ENCODE measurements around the gene MORN1. TPM values are rescaled to one million over a fixed set of nuclear protein-coding genes. Genes with fewer than 3 reads are reported as not detected.
"Not testable (repeated sequence)": the region's sequence is repeated elsewhere in the genome, so short reads cannot be mapped to it uniquely, and the experiment has no call there.

MORN1 gene
- 5.0 TPM for total RNA-seq
- long read RNA-seq, partial matches to known transcripts = 0 of 3 reads
- long read RNA-seq, other reads (novel, unspliced or antisense) = 3 of 3 reads

DNA sequence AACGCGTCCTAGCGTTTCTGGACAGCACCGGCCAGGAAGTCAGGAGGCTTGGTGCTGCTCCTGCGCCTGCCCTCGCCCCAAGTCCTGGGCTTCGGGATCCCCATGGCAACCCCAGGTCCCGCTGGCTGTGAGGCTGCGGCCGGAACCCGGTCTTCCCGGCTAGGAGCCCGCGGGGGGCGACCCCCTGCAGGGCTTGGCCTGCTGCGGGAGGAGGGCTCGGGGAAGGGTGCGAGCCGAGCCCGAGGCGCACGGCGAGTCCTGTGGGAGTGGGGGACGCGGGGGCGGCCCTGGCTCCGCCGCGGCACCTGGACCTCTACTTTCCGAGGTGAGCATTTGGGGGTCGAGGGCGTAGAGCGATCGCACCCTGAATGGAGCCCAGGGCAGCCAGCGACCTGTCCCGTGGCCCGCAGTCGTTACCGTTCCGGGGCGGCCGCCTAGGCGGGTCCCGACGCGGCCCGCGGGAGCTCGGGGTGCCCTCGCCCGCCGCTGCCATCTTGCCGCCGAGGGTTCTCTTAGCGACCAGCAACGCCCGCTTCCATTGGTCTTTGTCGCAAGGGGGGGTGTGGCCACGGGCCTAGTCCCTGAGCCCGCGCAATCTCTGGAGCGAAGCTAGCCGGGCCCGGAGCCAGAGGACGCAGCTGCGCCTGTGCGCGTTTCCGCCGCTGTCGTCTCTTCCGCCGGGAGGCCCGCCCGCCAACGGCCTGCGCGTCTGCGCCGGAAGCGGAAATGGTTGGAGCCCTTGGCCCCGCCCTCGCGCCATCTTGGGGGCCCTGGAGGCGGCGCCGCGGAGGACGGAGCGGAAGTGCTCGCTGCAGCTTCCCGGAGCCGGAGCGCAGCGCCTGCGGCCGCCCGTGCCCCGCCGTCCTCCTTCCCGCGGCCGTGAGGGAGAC is at the start of gene MORN1, which contains the start of gene RER1:
Gene MORN1, minus strand, starts transcription at position 514 of the 890 bp plus-strand sequence. Its CDS starts 21 bp downstream, at position 493.
Gene RER1, plus strand, starts transcription at position 801 of the 890 bp plus-strand sequence. CDS start 3,950 bp downstream, outside the sequence.
- DNase-seq = peak; percentile 100
- intact Hi-C loops (cut with DNase I) = no loop called here
- peak; percentile 96 for ATAC-seq (ENCODE audit: poor library complexity)

DNA sequence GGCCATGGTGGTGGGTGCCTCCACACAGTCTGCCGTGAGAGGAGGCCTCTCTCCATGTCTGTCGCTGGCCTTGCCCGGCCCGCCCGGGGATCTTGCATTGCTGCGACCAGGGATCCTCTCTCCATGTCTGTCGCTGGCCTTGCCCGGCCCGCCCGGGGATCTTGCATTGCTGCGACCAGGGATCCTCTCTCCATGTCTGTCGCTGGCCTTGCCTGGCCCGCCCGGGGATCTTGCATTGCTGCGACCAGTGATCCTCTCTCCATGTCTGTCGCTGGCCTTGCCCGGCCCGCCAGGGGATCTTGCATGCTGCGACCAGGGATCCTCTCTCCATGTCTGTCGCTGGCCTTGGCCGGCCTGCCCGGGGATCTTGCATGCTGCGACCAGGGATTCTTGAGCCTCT is 49.0 kb upstream of the MORN1 start:
- DNase-seq; intact Hi-C loops (cut with DNase I): not testable (repeated sequence)
- ATAC-seq (ENCODE audit: poor library complexity) = peak; percentile 27

DNA sequence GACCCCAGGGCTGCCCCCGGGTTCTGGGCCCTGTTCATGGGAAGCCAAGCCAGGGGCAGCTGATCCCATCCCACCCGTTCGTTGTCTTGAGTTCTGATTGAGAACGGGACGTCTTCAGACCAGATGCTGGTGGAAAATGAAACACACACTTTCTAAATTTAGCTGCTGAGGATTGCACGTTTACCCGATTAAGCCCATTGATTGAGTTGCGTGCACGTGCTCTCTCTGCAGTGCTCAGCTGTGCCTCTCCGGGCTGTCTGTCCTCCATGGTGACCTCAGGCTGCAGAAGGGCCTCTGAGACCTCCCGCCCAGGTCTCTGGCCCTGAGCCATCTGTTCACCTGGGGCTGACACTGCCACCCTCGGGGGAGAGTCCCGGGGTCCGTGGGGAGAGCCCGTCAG is 48.0 kb upstream of the MORN1 start:
- ATAC-seq (ENCODE audit: poor library complexity) (no peak), DNase-seq (no peak)
- intact Hi-C loops (cut with DNase I) = no loop called here

DNA sequence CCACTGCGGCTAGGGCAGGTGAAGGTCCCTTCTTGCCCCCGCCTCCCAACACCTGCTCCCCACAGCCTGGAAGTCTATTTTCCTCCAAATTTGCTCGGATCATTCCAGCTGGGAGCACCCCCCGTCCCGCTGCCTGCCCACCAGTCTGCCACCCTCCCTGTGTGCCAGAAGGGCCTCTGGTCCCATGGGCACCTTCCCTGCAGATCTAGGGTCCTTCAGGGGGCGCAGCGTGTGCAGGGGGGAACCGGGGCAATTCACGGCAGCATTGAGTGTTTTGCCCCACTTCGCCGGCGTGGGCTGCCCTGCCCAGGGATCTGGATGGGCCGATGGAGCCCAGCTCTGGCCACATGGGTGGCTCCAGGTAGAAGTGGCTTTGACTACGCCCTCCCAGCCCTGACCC is 47.3 kb upstream of the MORN1 start:
- DNase-seq (no peak), ATAC-seq (ENCODE audit: poor library complexity) (no peak)
- intact Hi-C loops (cut with DNase I) = no loop called here

DNA sequence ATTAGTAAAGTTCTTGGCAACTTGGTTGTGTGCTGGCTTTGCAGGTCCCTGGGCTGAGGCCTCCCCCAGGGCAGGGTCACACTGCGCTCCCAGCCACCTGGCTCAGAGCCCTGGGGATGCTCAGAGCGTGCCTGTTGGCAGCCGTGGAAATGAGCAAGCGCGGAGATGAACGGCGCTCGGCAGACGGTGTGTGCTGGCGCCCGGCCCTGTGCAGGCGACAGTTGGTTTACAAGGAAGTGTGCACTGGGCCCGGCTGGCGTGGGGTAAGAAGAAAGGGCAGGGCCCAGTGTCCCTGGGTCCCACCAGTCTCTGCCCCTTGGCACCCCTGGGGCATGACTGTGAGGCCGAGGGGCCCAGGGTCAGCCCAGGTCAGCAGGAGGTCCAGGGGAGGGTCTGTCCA is 46.7 kb upstream of the MORN1 start:
- DNase-seq (no peak), ATAC-seq (ENCODE audit: poor library complexity) (no peak)
- intact Hi-C loops (cut with DNase I) = no loop called here

DNA sequence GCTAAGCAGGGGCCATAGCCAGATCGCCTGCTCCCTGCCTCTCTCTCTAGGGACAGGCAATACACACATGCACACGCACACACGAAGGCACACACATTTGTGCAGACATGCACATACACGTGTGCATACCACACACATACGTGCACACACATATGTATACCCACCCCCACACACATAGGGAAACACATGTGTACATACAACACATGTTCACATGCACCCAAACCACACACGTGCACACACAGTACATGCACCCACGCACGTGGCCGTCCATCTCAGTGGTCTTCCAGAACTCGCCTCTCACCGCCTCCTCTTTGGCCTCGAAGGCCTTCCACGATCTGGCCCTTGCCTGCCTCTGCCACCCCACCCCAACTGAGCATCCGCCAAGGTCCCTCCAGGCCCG is 46.3 kb upstream of the MORN1 start:
- intact Hi-C loops (cut with DNase I) = no loop called here
- ATAC-seq (ENCODE audit: poor library complexity) (no peak), DNase-seq (no peak)

DNA sequence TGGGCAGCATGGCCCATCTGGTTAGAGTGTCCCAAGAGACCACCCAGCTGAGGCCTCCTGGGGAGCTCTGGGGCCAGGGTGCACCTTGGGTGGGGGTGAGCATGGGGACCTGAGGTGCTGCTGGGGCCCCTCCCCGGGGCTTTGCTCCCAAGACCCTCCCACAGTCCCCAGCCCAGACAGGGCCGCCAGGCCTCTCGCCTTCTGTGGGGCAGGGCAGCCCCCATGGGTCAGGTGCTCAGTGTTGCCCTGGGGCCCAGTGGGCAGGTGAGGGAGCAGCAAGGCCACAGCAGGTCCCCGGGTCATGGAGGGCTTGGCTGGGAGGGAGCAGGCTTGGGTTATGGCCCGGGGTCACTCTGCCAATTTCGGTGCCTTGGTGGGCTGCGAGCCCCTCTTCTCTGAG is 45.5 kb upstream of the MORN1 start:
- ATAC-seq (ENCODE audit: poor library complexity) (no peak), DNase-seq (no peak)
- intact Hi-C loops (cut with DNase I) = no loop called here

DNA sequence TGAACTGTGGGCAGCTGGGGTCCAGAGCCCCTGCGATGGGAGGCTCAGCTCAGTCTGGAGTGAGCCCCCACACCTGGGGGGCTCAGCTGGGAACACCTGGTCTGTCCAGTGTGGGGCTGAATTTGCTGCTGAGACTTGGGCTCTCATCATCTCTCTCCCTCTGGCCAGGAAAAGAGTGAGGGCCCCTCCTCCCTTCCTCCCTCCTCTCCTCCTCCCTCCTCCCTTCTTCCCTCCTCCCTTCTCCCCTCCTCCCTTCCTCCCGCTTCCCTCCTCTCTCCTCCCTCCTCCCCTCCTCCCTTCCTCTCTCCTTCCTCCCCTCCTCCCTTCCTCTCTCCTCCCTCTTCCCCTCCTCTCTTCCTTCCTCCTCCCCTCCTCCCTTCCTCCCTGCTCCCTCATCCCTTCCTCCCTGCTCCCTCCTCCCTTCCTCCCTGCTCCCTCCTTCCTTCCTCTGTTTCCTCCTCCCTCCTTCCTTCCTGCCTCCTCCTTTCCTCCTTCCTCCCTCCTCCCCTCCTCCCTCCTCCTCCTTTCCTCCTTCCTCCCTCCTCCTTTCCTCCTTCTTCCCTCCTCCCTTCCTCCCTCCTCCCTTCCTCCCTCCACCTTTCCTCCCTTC is 44.5 kb upstream of the MORN1 start:
- ATAC-seq (ENCODE audit: poor library complexity) (no peak), DNase-seq (no peak)
- intact Hi-C loops (cut with DNase I) = no loop called here

DNA sequence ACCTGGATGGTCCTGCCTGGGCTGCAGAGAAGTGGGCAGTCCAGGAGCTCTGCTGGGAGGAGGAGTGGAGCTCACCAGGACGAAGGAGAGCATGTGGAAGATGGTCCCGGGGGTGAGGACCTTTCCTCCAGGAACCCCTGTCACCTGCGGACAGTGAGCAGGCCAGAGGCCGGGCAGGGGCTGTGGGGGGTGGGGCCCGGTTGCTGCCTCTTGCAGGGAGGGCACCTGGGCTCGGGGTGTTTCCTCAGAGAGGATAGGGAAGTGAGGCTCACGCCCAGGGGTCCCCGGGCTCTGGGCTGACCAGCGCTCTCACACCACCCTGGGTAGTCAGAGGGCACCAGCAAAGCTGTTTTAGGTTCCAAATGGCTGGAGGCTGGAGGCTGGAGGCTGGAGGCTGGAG is 43.7 kb upstream of the MORN1 start:
- DNase-seq (no peak), ATAC-seq (ENCODE audit: poor library complexity) (no peak)
- intact Hi-C loops (cut with DNase I) = no loop called here

DNA sequence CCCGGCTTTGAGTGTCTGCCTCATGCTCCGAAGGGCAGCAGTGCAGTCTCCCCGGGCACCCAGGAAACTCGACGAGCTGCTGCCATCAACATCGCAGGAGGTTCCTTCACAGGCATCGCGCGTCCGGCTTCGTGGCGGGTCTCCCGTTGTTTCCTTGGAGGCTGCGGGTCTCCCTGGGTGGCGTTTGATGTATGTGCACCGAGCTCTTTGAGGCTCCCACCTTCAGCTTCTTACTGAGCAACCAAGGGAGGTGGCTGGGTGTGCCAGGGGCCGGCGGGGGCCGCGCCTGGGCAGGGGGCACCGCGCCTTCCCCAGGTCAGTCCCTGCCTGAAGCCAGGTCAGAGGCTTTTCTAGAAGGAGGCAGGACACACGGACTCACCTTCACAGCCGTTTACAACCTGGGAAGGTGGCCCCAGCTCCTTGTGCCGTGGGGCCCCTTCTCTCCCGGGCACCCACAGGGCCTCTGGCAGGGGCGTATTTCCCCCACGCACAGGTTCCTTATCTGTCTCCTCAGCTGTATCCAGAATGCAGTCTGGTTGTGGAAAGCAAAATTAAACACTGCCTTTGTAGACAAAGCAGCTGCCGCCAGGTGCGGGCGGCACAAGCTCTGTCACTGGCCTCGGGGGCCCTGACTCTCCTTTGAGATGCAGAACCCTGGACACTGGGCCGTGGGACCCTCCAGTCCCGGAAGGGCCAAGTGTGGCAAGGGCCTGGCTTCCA is 42.7 kb upstream of the MORN1 start:
- no peak for ATAC-seq (ENCODE audit: poor library complexity)
- no peak for DNase-seq
- intact Hi-C loops (cut with DNase I) = no loop called here

DNA sequence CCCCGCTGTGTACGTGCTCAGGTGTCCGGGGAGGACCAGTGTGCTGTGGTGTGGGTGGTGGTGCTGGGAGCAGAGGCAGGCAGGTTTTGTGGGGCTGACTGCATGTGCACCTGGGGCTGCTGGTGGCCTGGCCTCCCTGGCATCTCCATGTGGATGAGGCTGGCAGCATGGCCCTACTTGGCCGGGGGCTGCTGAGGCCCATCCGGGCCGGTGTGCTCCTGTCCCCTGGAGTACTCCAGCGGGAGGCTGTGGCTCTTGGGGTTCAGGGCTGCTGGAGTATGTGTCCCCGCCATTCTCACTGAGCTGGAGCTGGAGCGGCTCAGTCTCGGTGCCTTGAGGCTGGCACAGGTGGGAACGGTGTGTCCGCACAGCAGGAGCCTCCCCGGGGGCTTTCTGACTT is 41.8 kb upstream of the MORN1 start:
- intact Hi-C loops (cut with DNase I) = no loop called here
- no peak for ATAC-seq (ENCODE audit: poor library complexity)

DNA sequence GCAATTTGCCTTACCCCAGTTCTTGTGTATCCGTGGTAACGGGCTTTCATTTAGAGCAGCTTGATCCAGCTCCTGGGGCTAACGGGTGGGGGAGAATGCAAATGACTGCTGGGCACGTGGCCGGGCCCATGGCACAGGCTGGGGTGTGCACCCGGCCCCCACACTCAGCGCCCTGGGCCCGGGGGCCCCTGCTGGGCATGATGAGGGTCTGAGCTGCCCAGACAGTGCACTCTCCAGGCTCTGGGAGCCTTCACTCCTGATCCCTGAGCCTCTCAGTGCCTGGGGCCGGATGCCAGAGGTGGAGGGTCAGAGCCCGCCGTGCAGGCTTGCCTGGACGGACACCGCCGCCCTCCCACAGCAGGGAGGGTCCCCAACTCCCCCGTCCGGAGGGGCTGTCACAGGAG is 41.1 kb upstream of the MORN1 start:
- intact Hi-C loops (cut with DNase I) = no loop called here
- DNase-seq (no peak), ATAC-seq (ENCODE audit: poor library complexity) (no peak)

More for the DNA sequence above, 41.8 kb upstream of the MORN1 start:
- DNase-seq = no peak

DNA sequence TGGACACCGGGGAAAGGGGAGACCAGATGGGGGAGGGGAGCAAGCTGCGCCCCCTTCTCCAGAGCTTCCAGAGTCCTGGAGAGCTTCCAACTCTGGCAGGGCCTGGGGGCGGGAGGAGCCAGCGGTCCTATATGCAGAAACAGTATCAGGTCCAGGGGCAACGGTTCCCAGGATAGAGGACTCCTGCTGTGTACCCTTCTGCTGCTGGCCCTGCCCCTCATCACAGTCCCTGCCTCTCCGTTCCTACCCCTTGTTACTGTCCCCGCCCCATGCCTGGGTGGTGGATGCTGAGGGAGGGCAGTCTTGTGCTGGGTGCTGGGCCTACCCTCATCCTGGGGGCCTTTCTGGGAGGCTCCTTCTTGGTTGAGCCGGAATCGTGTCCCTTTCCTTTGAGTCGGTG is 40.2 kb upstream of the MORN1 start:
- intact Hi-C loops (cut with DNase I) = no loop called here
- ATAC-seq (ENCODE audit: poor library complexity) (no peak), DNase-seq (no peak)

DNA sequence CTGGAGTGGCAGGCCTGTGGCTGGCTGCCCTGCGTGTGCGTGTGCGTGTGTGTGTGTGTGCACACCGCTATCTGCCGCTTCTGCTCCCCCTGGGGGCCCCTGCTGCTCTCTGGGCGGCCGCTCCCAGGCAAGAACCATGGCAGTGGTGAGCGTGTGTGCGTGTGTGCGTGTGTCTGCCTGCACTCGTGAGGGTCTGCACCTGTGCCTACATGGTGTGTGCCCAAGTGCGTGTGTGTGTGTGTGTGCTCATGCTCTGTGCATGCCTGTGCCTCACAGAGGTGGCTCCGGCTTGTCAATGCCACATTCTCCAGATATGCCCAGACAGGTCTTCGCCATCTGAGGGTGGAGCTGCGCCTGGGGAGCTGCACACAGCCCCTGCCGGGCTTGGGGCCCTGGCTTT is 39.7 kb upstream of the MORN1 start:
- no peak for ATAC-seq (ENCODE audit: poor library complexity)
- intact Hi-C loops (cut with DNase I) = no loop called here

DNA sequence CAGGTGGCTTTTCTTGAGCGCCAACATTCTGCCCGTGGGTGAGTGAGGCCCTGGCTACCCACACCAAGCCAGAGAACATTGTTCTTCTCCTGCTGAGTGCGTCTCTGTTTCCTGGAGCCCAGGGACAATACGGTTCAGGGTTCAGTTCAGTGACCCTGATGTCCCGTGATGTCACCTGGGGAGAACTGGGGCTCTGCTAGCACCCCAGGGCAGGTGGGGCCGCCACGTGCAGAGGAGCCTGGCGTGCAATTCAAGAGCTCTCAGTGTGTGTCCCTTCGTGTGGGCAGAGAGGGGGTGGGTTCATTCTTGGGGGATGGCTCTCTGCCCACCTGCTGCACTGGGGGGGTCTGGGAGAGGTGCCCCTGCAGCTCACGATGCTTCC is 39.2 kb upstream of the MORN1 start:
- intact Hi-C loops (cut with DNase I) = no loop called here
- DNase-seq = no peak
- ATAC-seq (ENCODE audit: poor library complexity) = no peak

More for the DNA sequence above, 39.7 kb upstream of the MORN1 start:
- DNase-seq = no peak

DNA sequence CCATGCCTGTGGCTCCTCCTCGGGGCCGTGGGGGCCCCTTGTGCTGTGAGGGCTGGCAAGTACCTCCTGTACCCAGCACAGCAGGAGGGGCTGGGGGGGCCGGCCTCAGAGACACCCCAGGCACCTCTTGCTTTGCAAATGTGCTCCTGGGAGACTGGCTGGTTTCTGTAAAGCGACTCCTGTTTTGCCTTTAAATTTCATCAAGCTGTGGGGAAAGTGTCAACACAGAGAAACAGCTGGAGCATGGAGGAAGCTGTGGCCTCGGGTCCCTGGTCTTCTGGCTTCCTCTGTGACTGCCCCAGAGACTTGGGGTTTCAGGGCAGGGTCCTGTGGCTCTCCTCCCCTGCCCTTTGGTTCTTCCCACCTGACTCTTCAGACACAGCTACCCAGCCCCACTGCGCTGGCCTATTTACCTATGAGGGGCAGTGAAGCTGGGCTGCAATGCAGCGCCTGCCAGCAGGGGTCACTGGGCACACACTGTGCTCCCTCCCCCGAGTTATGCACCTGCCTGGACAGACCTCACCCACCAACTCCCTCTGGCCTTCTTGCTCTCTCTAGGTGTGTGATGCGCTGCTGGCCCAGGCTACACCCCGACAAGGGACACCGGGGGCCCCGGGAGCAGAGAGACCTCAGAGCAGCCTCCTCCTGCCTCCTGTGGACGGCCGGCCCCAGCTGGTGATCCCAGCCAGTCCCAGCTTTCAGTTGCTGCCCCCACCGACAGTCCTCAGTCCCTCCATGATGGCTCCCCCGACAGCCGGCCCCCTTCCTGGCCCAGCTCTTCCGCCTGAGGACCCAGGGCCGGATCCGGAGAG is 38.6 kb upstream of the MORN1 start:
- intact Hi-C loops (cut with DNase I) = loop anchor here (10.0 kb wide), 1 partner anchor 195 kb away; no protein-coding TSS in a partner anchor

DNA sequence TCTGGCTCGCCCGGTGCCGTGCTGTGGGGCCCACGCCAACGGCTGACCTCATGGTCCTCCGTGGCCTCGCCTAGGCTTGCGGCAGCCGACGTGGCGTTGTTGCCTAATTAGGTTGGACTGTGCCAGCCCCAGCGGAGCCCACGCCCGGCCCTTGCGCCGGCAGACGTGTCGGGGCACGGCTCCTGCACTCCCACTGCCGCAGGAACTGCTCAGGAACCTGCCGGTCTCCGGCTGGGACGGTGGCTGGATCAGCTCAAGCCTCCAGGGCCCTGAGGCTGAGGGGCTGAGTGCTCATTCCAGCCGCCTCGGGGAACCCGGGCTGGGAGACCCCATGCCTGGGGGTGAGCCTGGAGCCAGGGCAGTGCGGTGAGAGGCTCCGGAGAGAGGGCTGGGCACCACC is 37.1 kb upstream of the MORN1 start:
- ATAC-seq (ENCODE audit: poor library complexity) = no peak

More for the DNA sequence above, 38.6 kb upstream of the MORN1 start:
- DNase-seq = no peak
- no peak for ATAC-seq (ENCODE audit: poor library complexity)

DNA sequence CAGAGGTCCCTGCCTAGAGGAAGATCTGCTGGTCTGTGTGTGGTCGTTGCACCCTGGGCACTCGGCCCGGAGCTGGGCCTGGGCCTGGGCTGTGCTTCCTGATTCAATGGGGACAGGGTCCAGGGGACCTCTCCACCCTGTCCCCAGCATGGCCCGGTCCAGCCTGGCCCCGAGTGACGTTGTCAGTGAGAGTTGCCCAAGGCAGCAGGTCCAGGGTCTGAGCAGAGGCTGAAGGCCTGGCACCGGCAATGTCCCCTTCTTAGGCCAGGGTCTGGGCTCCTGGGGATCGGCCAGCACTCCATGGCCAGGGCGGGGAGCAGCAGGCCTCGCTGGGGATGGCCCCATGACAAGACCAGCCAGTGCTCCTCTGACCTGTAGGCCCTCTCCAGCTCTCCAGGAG is 36.6 kb upstream of the MORN1 start:
- DNase-seq (no peak), ATAC-seq (ENCODE audit: poor library complexity) (no peak)
- intact Hi-C loops (cut with DNase I) = loop anchor here (10.0 kb wide), 1 partner anchor 197 kb away; no protein-coding TSS in a partner anchor

More for the DNA sequence above, 37.1 kb upstream of the MORN1 start:
- DNase-seq = no peak
- intact Hi-C loops (cut with DNase I) = loop anchor here (10.0 kb wide), 1 partner anchor 196 kb away; no protein-coding TSS in a partner anchor

Measured in Right ventricle myocardium superior (tissue), 1 donor.